Activated B cell treated with CpG ODN at 0.5 μM for 24 hours (primary cell): ENCODE results near the gene TAF1D. TPM values are rescaled to one million over a fixed set of nuclear protein-coding genes. Genes with fewer than 3 reads are reported as not detected.

ENCODE experiments used
- ATAC-seq: fragments of 200-7000 bp; cut with Tn5 transposase; one replicate; pipeline ENCODE4 v1.10.0; 2021; ENCODE audit warnings: low read depth, mild to moderate bottlenecking, moderate library complexity
- CTCF ChIA-PET: fragments of 350-600 bp; sonication (Branson Sonifier 250); formaldehyde crosslinking; loops from one replicate; lab custom pipeline; 2021; ENCODE audit warnings: antibody characterized with exemption; lab: Charles Lee
- POLR2A ChIA-PET: fragments of 350-600 bp; sonication (Branson Sonifier 250); formaldehyde crosslinking; loops from one replicate; lab custom pipeline; 2021; ENCODE audit warnings: antibody characterized with exemption; lab: Charles Lee
- DNase-seq: peaks from one replicate; pipeline ENCODE4 v3.0.0; 2022
- H3K27ac Mint-ChIP-seq: one replicate; pipeline ENCODE4 v1.8.0; 2020; ENCODE audit warnings: mixed read lengths
- H3K27me3 Mint-ChIP-seq: one replicate; pipeline ENCODE4 v1.8.0; 2021; ENCODE audit warnings: mixed read lengths
- H3K36me3 Mint-ChIP-seq: one replicate; pipeline ENCODE4 v1.8.0; 2021; ENCODE audit warnings: low read depth, mixed read lengths
- H3K4me1 Mint-ChIP-seq: one replicate; pipeline ENCODE4 v1.8.0; 2021; ENCODE audit warnings: mixed read lengths
- H3K4me3 Mint-ChIP-seq: one replicate; pipeline ENCODE4 v1.8.0; 2020; ENCODE audit warnings: mild to moderate bottlenecking, mixed read lengths
- H3K9me3 Mint-ChIP-seq: one replicate; pipeline ENCODE4 v1.8.0; 2020; ENCODE audit warnings: mixed read lengths
- CTCF ChIP-seq: fragments of 200-600 bp; IDR thresholded peaks from one replicate; pipeline ENCODE4 v1.8.0; 2022; ENCODE audit warnings: antibody characterized with exemption, mild to moderate bottlenecking
- intact Hi-C: fragments of 100-400 bp; cut with micrococcal nuclease; formaldehyde crosslinking; loops from one replicate; pipeline ENCODE4 v1.15.1; 2024
- total RNA-seq: library from RNA; stranded (reverse); gene quantifications from 2 replicates; pipeline ENCODE4 v1.2.3, GENCODE V29; 2022

TAF1D gene
- total RNA-seq, 1 donor from 2014 or later, result 315 TPM

DNA sequence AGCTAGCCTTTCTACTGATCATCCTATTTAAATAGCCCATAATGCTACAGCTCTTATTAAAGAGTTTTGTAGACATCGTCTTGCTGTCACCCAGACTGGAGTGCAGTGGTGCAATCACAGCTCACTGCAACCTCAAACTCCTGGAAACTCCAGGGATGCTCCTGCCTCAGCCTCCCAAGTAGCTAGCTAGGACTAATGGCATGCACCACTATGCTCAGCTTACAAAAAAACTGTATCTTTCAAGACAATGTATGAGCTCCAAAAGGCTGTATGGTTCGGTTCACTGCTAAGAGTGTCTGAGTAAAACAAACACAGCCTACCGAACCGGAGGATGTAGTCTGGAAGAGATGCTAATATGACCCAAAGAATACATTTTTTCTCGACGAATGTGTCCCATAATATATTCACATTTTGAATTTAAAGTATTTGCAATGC is 2.6 kb downstream of the TAF1D start:
- DNase-seq (no peak), ATAC-seq (no peak)
- peaks cover 80% of the 10 kb centered on the region for H3K36me3 Mint-ChIP-seq
- ChIA-PET POLR2A (interaction anchor here (0.6 to 7.0 kb wide), 6 partner anchors 9 to 77 kb away, joined by 3 to 114 read pairs (median 12); partner anchors contain the start of genes CEP295 and MED17), CTCF (interaction anchor here (0.5 to 1.0 kb wide), 2 partner anchors 21 to 45 kb away, joined by 3 read pairs; no protein-coding TSS in a partner anchor)
- H3K4me1 Mint-ChIP-seq, result peaks cover 73% of the 10 kb centered on the region
- TF ChIP-seq CTCF, result no peak
- peak overlapping the region; percentile 100 for H3K4me3 Mint-ChIP-seq
- intact Hi-C loops, result loop anchor here (1.0 kb wide), 1 partner anchor 8 kb away; no protein-coding TSS in a partner anchor
- H3K9me3 Mint-ChIP-seq, result no peaks in the 10 kb centered on the region
- H3K27ac Mint-ChIP-seq, result peak overlapping the region; percentile 83
- H3K27me3 Mint-ChIP-seq, result no peaks in the 10 kb centered on the region

GRCh38 chr11:93737904-93738612 is 3.2 kb downstream of the TAF1D start:
- Mint-ChIP-seq H3K36me3 (peaks cover 85% of the 10 kb centered on the region), H3K4me3 (peak overlapping the region; percentile 100), H3K27me3 (no peaks in the 10 kb centered on the region), H3K4me1 (peaks cover 76% of the 10 kb centered on the region), H3K9me3 (no peaks in the 10 kb centered on the region), H3K27ac (peak overlapping the region; percentile 79)
- no peak for ATAC-seq
- ChIA-PET CTCF (interaction anchor here (1.0 kb wide), 1 partner anchor 21 kb away, joined by 3 read pairs; no protein-coding TSS in a partner anchor), POLR2A (interaction anchor here (0.9 to 7.0 kb wide), 5 partner anchors 8 to 76 kb away, joined by 3 to 114 read pairs (median 17); partner anchors contain the start of genes CEP295 and MED17)
- intact Hi-C loops, result loop anchor here (1.0 kb wide), 1 partner anchor 8 kb away; no protein-coding TSS in a partner anchor
- DNase-seq, result no peak
- TF ChIP-seq CTCF, result no peak

DNA sequence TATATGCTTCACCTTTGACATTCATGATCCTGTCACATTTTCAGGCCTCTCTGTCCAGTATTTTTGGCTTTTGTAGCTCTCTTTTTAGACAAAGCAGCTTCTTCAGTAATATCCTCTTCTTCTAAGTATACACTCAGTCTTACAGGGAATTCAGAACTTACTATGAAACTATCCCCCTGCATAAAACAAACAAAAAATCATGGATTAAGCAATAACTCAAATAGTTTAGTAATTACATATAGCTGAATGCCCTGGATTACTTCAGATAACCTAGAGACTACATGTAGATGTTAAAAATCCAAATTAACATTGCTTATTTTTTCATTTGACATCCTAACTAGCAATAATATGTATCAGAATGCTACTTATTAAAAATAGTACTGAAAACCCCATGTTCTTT is 5.2 kb downstream of the TAF1D start:
- Mint-ChIP-seq H3K27me3 (no peaks in the 10 kb centered on the region), H3K9me3 (no peaks in the 10 kb centered on the region), H3K4me3 (no peak overlapping the region), H3K4me1 (peaks cover 71% of the 10 kb centered on the region), H3K36me3 (peaks cover 94% of the 10 kb centered on the region), H3K27ac (no peak overlapping the region)
- no peak for TF ChIP-seq CTCF
- CTCF ChIA-PET, result no interaction called here
- intact Hi-C loops, result no loop called here
- ATAC-seq (no peak), DNase-seq (no peak)
- POLR2A ChIA-PET, result interaction anchor here (0.9 to 7.0 kb wide), 2 partner anchors 6 to 17 kb away, joined by 6 to 114 read pairs; no protein-coding TSS in a partner anchor

DNA sequence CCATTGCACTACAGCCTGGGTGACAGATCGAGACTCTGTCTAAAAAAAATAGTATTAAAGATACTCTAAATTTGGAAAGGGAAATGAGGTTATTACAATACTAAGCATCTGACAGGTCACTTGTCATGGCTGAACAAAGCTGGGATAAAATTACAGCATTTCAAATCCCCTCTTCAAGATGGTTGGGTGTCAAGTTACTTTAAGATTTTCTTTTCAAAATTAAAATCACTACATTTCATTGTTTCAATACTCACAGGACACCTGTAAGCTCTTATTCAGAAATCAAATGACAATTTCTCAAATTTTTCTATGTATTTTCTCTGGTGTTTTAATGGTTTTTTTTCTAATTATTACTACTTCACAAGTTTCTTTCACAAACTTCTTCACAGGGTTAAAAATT is 5.7 kb downstream of the TAF1D start:
- DNase-seq (no peak), ATAC-seq (no peak)
- Mint-ChIP-seq H3K4me1 (peaks cover 71% of the 10 kb centered on the region), H3K36me3 (peaks cover 93% of the 10 kb centered on the region), H3K4me3 (no peak overlapping the region), H3K9me3 (no peaks in the 10 kb centered on the region), H3K27ac (peak overlapping the region; percentile 56), H3K27me3 (no peaks in the 10 kb centered on the region)
- POLR2A ChIA-PET, result interaction anchor here (1.1 kb wide), 1 partner anchor 61 kb away, joined by 3 read pairs; no protein-coding TSS in a partner anchor
- no peak for TF ChIP-seq CTCF
- CTCF ChIA-PET, result no interaction called here
- intact Hi-C loops, result no loop called here
